ENCODE data around the gene ZBTB45.
A peak's percentile ranks its signal among the peaks of the same experiment; 100 is the strongest.
"Not testable (repeated sequence)": the region's sequence is repeated elsewhere in the genome, so short reads cannot be mapped to it uniquely, and the experiment has no call there.

The ZBTB45 gene

DNA sequence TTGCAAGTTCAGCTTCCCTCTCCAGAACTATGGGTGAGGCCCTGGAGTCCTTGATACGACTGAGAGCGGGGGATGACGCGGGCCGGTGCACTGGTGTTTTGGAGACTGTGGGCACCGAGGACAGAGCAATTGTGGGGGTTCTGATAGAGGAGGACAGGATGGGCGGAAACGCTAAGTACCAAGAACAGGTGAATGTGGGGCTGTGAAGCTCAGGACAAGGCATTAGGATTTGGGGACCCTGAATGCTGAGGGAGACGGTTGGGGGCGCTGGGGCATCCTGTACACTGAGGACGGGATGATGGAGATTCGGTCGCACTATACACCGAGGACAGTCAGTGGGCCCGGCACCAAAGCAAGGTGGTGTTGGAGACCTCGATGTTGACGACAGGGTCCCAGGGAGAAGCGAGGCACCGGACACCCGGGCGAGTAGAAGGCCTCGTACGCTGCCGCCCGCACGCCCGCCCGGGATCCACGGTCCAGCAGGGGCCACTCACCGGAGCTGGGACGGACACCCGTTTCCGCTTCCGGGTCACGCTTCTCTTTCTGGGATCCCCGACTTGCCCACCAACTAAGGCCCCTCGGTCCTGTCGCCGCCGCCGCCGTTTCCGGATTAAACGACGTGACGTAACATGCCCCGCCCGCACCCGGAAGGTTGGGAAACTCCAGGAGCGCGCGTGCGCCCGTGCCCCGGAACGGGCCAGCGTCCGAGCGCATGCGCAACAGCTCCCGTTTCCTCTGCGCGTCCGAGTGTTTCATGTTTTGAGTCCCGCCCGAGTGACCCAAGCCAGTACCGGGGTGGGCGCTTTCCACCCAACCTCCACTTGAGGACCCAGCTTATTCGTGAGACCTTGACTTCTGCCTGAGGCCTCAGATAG, 35.1 kb upstream of the ZBTB45 start, which contains the start of gene CHMP2A:
TSS of gene CHMP2A (minus strand) at position 612 of the 875 bp plus-strand sequence. CDS start 893 bp downstream, outside the sequence.
- DNase-seq = peak; percentile 99

DNA sequence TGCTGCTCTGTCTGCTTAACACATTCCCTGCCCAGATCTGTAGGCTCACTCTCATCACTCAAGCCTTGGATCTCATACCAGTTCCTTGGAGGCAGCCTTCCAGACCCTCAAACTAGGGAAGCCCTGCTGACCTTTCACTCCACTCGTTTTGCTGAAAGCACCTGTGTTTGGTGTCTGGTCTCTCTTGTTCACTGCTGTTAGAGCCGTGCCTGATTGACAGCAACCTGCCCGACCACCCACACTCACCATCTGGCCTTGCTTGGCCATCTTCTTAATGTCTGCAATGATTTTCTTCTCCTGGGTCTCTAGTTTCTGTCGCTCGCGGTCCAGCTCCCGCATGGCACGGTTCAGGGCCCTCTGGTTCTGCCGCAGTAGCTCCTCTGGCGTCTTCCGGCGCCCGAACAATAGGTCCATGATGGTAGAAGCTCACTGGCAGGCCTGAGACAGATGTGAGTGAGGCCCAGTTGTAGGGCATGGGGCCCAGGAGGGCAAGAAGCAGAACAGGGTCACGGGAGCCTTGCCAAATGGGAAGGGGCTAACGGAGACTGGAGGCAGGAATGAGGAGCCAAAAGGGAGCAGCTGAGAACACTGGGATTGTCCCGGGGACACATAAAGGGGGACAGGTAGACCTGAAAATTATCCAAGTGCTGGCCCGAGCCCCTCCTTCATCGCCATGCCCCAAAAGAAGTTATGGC, 34.3 kb upstream of the ZBTB45 start:
- no peak for DNase-seq

DNA sequence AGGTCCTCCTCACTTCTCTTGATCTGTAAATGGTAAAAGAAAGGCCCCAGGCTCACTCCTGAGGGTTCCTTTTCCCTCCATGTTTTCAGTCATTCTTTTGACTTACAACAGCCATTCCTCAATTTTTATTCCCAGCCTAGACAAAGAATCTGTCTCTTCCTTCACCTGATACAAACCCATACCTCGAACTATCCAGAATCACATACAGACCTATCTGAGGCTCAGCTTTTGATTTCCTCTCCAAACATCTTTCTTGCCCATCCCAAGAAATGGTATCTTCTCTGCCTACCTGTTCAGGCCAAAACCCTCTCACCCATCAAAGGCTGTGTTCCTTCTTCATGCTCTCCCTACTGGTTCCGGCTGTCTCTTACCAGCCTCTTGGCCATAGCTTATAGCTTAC, 33.0 kb upstream of the ZBTB45 start:
- DNase-seq = no peak

DNA sequence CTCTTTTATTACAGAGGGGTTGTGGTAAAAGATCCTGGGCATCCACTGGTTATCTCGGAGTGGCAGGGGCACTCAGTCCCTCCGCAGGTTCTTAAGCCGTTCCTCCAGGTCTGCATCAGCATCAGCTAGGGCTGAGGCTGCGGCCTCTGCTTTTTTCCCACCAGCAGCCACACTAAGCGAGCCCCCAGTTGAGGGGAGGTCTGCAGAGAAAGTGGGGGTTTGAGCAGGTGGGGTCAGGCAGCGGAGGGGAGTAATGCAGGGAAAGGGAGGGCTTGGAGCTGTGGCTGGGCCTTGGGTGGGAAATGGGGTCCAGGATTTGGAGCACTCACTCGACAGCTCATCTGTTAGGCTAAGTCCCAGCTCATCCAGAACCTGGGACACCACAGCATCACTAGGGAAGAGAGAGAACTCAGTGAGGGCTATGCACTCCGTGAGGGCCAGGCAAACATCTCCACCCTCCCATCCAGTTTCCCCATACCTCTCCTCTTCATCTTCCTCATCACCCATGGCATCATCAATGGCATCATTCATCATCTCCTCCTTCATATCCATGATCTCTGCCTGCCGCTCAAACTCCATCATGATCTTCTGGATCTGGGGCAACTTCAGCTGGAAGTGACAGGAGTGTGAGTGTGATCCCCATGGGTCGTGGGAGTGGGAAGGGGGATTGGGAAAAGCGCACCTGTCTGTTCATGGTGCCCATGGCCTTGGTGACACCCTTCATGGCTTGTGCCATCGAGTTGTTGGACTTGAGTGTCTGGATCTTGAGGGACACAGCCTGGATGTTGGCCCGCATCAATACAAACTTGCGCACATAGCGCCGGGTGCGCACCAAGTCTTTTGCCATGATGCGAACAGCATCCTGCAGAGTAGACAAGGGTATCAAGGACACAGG, 32.2 kb upstream of the ZBTB45 start:
- no peak for DNase-seq

DNA sequence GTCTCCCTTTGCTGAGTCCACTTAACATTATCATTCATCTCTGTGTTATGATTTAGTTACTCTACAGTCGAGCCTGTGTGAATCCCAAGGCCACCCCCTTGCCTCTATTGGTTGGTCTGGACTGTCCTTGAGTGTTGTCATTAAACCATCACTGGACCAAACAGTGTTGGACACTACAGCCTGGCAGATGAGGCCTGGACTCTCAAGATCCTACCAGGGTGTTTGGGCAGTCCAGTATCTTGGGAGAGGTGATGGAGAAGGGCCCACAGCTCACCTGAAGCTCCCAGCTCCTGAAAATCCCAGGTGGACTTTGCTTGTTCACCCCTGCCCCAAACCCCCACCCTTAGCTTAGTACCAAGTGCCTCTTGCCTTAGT, 31.5 kb upstream of the ZBTB45 start:
- DNase-seq = no peak

DNA sequence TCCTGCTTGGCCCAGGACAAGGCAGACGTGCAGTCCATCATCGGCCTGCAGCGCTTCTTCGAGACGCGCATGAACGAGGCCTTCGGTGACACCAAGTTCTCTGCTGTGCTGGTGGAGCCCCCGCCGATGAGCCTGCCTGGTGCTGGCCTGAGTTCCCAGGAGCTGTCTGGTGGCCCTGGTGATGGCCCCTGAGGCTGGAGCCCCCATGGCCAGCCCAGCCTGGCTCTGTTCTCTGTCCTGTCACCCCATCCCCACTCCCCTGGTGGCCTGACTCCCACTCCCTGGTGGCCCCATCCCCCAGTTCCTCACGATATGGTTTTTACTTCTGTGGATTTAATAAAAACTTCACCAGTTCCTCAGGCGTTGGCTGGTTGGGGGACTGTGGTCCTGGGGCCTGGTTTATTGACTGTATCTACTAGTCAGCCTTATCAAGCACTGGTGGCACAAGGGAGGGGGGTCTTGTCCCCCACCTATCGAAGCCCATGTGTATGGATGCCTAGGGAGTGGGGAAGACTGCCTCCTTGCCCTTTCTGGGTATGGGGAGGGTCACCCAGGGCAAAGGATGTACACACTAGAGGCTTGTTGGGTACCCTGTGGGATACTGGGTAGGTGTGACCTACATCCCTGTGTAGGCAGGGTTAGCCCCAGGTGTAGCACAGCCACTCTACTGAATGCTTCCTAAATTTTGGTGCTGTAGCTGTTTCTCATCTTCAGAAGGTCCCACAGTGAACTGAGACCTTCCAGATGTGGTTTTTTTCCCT, 30.9 kb upstream of the ZBTB45 start:
- no peak for DNase-seq

DNA sequence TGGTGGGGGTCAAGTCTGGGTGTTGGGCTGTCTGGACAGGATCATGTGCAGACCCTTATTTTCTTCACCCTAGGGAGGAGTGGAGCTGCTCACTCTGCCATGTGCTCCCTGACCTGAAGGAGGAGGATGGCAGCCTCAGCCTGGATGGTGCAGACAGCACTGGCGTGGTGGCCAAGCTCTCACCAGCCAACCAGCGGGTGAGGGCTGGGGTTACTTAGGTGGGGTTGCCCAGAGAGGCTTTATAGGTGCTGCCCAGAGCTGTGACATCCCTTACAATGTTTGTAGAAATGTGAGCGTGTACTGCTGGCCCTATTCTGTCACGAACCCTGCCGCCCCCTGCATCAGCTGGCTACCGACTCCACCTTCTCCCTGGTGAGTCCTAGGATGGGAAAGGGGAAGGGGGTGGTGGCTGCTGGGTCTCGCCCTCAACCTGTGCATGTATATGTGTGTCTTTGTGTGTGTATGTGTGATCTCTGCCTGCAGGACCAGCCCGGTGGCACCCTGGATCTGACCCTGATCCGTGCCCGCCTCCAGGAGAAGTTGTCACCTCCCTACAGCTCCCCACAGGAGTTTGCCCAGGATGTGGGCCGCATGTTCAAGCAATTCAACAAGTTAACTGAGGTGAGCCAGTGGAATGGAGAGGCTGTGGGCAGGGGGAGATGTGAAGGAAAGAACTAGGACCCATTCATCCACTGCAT, 30.2 kb upstream of the ZBTB45 start:
- DNase-seq = no peak

DNA sequence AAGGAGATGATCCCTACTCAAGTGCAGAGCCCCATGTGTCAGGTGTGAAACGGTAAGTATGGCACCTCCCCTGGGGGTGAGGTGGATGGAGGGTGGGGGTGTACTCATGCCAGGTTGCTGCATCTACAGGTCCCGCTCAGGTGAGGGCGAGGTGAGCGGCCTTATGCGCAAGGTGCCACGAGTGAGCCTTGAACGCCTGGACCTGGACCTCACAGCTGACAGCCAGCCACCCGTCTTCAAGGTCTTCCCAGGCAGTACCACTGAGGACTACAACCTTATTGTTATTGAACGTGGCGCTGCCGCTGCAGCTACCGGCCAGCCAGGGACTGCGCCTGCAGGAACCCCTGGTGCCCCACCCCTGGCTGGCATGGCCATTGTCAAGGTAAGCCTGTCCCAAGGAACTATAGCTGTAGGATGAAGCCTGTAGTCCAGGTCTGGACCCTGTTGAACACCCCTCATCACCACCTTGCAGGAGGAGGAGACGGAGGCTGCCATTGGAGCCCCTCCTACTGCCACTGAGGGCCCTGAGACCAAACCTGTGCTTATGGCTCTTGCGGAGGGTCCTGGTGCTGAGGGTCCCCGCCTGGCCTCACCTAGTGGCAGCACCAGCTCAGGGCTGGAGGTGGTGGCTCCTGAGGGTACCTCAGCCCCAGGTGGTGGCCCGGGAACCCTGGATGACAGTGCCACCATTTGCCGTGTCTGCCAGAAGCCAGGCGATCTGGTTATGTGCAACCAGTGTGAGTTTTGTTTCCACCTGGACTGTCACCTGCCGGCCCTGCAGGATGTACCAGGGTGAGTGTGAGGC, 29.5 kb upstream of the ZBTB45 start:
- DNase-seq = no peak

DNA sequence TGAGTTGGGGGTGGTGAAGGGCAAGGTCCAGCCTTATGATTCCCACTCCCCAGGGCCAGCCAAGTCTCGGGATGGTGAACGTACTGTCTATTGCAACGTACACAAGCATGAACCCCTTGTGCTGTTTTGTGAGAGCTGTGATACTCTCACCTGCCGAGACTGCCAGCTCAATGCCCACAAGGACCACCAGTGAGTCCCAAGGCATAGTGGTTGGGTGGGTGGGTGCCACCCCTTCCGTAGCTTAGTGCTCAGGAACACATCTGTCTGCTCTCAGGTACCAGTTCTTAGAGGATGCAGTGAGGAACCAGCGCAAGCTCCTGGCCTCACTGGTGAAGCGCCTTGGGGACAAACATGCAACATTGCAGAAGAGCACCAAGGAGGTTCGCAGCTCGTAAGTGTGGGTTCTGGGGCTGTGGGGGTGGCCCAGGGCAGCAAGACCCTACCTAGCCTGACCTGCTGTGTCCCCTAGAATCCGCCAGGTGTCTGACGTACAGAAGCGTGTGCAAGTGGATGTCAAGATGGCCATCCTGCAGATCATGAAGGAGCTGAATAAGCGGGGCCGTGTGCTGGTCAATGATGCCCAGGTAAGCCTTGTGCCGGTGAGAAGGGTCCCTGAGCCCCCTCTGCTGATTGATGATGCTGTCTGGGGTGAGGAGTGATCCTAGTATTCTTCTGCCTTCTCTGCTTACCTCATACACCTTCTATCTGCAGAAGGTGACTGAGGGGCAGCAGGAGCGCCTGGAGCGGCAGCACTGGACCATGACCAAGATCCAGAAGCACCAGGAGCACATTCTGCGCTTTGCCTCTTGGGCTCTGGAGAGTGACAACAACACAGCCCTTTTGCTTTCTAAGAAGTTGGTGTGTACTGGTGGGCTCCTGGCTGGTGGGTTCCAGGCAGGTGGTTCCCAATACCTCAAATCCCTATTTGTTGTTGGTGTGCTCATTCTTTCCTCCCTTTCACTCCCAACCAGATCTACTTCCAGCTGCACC, 28.0 kb upstream of the ZBTB45 start:
- no peak for DNase-seq

DNA sequence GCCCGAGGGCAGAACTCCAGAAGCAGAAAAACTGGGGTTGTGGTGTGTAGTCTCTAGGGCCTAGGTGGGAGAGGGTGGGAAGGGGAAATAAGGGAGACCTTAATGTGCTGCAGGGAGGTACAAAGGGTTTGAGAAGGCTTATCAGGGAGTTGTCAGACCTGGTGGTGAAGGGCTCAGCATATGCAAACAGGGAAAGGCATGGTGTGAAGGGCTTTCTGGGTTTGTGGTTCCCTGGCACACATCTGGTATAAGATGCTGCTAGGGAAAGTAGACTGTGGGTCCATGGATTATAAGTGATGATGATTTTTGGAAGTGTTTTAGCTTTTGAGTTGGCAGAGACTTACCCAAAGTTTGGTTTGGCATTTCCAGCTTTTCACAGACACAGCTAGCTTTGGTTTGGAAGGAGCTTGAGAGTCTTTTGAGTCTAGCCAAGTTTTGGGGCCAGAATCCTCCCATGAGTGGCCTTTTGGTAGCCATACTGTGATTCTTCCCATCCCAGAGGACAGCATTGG, 26.5 kb upstream of the ZBTB45 start:
- no peak for DNase-seq

DNA sequence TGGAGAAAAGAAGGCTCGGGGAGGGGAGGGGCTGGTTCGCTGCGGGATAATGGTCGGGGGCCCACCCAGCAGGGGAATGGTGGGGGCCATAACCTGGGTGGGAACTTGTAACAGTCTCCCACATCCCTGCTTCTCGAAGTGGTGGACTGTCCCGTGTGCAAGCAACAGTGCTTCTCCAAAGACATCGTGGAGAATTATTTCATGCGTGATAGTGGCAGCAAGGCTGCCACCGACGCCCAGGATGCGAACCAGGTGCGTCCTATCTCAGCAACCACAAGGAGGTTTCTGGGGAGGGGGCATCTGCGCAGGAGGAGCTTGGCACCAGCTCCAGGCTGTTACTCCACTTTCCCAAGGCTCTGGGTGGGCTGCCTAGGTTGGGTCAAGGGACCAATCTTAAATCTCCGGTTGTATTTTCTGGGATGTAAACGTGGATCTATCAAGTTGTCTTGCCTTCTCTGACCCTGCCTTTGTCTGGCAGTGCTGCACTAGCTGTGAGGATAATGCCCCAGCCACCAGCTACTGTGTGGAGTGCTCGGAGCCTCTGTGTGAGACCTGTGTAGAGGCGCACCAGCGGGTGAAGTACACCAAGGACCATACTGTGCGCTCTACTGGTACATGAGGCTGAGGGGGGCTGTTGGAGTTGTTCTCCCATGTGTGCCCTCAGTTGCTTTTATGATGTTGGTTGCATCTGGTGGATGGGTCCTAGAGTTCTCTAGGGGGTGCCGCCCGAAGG, 25.8 kb upstream of the ZBTB45 start:
- no peak for DNase-seq

DNA sequence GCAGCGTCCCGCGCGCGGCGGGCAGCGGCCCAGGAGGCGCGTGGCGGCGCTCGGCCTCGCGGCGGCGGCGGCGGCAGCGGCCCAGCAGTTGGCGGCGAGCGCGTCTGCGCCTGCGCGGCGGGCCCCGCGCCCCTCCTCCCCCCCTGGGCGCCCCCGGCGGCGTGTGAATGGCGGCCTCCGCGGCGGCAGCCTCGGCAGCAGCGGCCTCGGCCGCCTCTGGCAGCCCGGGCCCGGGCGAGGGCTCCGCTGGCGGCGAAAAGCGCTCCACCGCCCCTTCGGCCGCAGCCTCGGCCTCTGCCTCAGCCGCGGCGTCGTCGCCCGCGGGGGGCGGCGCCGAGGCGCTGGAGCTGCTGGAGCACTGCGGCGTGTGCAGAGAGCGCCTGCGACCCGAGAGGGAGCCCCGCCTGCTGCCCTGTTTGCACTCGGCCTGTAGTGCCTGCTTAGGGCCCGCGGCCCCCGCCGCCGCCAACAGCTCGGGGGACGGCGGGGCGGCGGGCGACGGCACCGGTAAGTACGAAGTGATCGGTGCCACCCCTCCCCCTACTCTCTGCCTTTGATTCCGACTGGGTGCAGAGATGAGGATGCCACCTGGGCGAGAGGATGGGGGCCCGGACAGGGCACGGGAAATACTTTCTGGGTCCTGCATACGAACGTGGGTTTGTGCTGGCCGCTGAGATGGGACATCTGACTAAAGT, 25.1 kb upstream of the ZBTB45 start:
- DNase-seq = peak; percentile 83

DNA sequence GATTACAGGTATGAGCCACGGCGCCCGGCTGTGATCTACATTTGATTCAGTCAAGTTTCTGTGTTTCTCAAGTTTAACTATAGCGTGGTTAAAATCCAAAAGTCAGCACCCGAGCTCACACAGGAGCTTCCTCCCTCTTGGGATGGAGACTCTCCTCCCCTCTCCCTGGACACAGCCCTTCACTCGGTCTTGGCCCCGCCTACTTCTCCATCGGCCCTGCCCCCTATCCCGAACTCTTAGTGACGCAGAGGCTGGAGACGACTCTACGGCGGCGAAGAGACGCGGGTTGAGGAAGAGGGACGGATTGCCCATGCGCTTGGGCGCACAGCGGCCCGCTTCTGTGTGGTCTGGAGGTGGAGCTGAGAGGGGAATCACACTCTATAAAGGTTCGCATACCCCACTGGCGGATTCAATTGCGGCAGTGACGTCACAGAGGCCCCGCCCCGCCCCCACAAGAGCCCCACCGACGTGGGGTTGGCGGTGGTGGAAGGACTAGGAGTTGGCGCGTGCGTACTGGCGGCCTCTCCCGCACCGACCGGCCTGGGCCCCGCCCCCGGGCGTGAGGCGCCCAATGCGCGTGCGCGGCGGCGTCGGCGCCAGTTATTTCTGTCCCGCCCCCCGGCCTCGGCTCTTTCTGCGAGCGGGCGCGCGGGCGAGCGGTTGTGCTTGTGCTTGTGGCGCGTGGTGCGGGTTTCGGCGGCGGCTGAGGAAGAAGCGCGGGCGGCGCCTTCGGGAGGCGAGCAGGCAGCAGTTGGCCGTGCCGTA, 24.4 kb upstream of the ZBTB45 start, which contains the start of gene TRIM28:
TSS of gene TRIM28 (plus strand) at position 239 of the 765 bp plus-strand sequence. CDS start 694 bp downstream, outside the sequence.
- peak; percentile 100 for DNase-seq

DNA sequence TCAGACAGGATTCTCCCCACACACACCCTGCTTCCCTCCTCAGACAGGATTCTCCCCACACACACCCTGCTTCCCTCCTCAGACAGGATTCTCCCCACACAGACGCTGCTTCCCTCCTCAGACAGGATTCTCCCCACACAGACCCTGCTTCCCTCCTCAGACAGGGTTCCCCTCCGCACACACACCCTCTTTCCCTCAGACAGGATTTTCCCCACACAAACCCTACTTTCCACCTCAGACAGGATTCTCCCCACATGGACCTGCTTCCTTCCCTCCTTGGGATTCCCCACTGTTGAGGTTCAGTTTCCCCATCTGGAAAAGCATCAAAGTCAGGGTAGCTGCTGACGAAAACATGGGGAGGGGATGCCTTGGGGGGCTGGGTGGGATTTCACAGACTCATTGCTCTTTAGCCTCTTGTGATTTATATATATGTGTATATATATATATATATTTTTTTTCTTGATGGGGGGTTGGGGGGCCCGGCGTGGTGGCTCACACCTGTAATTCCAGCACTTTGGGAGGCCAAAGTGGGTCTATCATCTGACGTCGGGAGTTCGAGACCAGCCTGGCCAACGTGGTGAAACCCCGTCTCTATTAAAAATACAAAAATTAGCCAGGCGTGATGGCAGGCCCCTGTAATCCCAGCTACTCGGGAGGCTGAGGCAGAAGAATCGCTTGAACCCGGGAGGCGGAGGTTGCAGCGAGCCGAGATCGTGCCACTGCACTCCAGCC, 23.2 kb upstream of the ZBTB45 start:
- not testable (repeated sequence) for DNase-seq

DNA sequence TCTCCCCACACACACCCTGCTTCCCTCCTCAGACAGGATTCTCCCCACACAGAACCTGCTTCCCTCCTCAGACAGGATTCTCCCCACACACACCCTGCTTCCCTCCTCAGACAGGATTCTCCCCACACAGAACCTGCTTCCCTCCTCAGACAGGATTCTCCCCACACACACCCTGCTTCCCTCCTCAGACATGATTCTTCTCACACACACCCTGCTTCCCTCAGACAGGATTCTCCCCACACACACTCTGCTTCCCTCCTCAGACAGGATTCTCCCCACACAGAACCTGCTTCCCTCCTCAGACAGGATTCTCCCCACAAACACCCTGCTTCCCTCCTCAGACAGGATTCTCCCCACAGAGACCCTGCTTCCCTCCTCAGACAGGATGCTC, 19.6 kb upstream of the ZBTB45 start:
- not testable (repeated sequence) for DNase-seq
